Midbrain (tissue), 1 donor: ENCODE results near the gene CCDC63.
"Not testable (repeated sequence)": the region's sequence is repeated elsewhere in the genome, so short reads cannot be mapped to it uniquely, and the experiment has no call there.

ENCODE experiments used
- DNase-seq: peaks from one replicate; lab custom pipeline; 2025; lab: John Stamatoyannopoulos, UW

CCDC63 gene

DNA sequence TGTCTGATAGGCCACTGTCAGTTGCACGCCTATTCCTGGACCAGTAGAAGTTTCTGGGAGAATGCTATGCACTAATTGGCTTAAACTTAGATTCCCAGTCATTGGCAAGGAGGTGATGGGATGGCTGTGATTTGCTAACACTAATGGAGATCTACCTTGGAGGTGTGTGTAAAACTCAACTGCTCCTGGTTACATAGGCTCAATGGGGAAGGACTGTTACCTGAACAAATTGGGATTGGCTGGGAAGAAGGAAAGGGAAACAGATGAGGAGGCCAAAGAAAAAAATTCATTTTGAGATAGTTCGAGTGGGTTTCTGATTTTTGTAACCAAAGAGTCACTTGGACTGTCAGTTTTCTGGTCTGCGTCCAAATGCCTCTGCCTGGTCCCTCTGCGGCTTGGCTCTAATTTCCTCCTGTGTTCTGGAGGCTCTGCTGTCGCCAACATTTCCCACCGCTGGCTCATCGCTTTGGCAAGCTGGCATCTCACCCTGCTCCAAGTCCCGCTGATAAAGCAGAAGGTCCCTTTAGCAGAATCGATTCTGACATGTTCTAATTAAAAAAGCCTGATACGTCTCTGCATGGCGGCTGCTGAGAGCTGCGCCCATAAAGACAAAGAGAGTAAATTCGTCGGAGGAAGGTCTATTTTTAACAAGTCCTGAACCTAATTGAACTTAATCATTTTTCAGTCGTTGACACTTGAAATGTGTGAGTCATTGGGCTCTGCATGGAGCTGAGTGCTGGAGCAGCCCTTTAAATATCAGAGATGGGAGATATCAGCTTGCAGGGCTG is 2.0 kb upstream of the CCDC63 start:
- no peak for DNase-seq

DNA sequence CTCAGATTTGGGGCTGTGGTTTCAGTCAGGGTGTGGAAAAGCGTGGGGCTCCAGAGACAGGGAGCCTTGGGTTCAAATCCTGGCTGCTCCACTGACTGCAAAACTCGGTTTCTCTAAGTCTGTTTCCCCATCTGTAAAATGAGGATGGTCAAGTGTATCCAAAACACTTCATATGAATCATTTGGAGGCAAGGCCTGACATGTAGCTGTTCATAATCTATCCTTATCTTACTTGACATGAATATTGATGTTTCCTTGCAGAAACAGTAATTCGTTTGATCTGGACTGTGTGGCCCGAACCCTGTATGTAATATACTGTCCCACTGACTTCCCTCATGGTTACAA is 1.5 kb upstream of the CCDC63 start:
- no peak for DNase-seq

DNA sequence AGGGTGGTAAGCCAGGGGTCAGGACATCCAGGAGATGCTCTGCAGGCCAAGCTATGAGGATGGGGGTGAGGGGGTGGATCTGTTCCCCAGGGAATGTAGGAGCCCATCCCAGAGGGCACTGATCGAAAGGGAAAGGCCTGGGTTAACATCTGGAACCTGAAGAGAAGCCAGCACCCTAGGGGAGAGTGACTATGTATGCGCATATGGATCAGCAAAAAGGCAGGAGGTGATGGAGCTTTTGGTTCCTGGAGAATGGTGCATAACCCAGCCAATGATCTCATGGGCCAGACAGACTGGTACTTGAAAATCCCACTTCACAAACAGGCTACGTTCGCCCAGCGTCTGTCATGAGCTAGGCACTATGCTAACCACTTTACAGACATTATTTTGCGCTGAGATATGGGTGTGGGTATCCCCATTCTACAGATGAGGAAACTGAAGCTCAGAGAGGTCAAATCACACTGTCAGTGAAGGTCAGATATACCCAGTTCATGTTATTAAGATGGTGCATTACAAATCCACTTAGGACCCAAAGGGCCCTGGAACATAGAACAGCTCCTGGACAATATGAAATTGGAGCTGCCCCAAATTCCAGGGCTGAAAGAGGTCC is 1.6 kb downstream of the CCDC63 start:
- no peak for DNase-seq

DNA sequence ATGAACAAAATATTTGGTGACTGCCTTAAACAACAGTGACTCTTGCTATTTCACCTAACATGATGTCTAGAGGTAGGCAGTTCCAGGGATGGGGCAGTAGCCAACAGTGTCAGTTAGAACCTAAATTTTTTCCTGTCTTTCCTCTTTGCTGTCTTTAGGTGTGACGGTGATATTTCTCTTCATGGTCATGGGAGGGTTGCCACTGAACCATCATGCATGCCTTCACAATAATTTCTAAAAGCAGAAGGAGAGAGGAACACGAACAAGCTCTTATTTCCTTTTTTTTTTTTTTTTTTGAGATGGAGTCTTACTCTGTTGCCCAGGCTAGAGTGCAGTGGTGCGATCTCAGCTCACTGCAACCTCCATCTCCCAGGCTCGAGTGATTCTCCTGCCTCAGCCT is 2.4 kb downstream of the CCDC63 start:
- no peak for DNase-seq

DNA sequence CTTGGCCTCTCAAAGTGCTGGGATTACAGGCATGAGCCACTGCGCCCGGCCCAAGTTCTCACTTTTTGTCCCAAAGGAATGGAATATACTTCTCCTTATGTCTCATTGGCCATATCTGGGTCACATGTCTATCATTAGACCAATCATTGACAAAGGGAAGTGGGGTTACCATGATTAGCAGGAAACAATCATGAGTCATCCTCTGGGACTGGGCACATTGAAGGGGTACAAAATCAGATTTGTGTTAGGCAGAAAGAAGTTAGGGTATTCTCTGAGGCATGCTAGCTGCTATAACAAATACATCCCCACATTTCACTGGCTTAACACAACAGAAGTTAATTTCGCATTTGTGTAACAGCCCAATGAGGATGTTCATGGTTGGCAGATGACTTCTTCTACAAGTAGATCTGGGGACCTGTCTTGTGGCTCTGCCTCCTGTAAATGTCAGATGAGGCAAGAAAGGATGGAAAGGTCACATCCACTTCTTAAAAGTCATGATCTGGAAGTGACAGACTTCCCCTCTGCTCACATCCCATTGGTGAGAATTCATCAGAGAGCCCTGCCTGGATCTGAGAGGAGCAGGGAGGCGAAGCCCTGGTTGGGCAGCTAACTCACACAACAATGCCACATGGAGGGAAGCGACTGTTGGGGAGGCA is 3.1 kb downstream of the CCDC63 start:
- DNase-seq, result no peak

DNA sequence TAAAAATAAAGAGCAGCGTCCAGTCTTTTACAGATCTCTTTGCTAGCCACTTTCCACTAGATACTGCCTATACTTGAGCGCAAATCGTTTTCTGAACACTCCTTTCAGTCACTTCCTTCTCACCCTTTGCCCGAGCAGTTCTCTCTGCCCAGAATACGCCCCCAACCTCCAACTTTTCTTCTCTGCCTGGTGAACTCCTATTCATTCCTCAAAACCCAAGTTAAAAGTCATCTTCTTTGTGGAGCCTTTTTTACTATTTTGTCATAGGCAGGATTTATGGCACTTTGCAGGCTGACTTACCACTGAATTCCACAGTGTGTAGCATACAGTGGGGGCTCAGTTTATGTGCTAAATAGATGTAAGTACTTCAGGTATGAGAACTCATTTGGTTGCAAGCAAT is 4.0 kb downstream of the CCDC63 start:
- no peak for DNase-seq

DNA sequence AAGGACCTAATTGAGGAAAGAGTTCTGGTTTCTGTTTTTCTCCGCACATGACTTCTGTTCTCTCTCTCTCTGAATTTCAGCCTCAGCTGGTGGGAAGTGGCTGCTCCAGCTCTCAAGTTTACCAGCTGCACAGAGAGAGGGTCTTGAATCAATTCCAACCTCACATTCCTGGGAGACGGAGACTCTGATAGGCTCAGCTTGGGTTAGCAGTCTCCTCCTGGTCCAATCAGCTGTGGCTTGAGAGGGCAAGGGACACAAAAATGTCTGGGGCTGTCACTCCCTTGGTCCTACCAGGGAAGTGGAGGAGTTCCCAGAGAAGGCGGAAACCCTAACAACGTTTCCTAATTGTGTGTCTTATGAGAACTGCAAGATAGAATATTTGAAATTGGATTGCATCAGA is 7.0 kb downstream of the CCDC63 start:
- DNase-seq, result no peak

DNA sequence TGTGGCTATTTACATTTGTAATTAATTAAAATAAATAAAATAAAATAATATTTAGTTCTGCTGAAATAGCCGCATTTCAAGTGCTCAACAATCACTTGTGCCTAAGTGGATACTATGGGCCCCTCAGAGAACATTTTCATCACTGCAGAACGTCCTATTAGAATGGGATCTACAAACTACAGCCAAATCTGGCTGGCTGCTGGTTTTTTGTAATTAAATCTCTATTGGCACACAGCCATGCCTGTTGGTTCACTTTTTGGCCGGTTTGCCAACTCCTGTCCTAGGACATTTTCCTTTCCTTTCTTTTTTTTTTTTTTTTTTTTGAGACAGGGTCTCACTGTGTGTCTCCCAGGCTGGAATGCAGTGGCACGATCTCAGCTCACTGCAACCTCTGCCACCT is 9.8 kb downstream of the CCDC63 start:
- DNase-seq, result no peak

DNA sequence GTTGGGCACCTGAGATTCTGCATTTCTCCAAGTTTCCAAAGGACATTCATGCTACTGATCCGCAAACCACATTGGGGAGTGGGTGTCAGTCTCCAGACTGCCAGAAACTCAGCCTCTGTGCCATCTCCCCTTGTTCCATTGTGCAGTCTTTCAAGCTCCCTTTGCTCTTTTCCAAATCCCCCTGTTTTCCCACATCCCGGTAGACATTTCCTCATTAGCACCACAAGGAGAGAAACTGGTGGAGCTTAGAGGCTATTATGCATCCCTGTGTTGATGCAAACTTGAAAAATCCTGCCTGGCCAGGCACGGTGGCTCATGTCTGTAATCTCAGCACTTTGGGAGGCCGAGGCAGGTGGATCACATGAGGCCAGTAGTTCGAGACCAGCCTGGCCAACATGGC is 10.7 kb downstream of the CCDC63 start:
- DNase-seq, result no peak

DNA sequence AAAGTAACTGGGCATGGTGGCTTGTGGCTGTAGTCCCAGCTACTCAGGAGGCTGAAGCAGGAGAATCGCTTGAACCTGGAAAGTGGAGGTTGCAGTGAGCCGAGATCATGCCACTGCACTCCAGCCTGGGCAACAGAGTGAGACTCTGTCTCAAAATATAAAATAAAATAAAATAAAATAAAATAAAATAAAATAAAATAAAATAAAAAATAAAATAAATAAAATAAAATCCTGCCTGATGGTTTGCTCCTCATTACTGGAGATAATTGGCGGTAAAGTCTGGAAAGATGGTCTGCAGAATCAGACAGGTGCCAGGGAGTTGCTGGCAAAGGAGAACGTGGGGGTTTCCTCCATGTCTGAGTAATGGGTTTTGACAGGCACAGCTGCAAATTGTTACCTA is 11.2 kb downstream of the CCDC63 start:
- DNase-seq, result not testable (repeated sequence)

DNA sequence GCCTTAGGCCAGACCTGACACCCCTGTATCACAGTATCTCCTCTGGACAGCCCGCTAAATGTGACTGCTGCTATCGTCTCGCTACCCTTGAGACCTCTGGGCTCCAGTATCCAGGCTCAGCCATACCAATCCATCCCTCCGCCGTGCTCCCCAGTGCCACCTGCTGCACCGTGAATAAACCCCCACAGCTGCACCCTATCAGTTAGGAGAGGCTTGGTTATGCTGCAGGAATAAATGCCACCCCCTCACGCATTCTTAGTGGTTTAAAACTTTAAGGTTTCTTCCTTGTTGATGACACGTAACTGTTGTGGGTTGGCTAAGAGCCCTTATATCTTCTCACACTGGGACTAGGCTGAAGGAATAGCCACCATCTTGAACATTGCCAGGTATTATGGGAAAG is 12.1 kb downstream of the CCDC63 start:
- DNase-seq, result no peak

DNA sequence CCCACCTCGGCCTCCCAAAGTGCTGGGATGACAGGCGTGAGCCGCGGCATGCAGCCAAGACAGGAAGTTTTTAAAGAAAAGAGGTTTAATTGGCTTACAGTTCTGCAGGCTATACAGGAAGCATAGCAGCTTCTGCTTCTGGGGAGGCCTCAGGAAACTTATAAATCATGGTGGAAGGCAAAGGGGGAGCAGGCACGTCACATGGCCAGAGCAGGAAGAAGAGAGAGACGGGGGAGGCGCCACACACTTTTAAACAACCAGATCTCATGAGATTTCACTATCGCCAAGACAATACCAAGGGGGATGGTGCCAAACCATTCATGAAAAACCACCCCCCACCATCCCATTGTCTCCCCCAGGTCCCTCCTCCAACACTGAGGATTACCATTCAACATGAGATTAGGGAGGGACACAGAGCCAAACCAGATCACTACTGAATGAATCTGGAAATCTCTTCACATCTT is 14.1 kb downstream of the CCDC63 start:
- no peak for DNase-seq

DNA sequence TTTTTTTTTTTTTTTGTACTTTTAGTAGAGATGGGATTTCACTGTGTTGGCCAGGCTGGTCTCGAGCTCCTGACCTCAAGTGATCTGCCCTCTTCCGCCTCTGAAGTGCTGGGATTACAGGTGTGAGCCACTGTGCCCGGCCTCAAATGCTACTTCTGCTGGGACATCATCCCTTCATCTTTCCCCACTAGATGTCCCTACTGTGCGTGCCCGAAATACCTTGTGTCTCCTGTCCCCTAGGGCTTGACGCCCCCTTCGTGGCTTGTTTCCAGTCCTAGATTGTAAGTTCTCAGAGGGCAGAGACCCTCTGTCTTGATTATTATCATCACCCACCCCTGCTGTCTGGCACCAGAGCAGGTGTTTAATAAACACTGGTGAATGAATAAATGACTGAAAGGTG is 14.9 kb downstream of the CCDC63 start:
- DNase-seq, result no peak

DNA sequence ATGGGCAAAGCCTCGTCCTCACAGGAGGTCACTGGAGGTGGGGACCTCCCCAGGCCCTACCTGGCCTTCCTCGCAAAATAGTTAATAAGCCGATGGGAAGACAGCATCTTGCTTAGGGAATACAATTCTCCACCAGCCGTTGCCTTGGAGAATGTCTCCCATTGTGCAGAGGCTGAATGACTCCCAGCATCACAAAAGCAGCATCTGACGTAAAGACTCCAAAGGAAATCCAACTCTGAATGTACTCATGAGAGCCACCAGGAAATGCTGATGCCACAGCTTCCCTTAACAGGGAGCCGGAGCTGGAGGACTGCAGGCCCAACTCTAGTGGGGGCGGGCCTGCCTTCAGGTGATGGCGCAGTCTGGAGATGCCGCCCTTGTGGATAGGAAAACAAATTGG is 15.5 kb downstream of the CCDC63 start:
- no peak for DNase-seq

DNA sequence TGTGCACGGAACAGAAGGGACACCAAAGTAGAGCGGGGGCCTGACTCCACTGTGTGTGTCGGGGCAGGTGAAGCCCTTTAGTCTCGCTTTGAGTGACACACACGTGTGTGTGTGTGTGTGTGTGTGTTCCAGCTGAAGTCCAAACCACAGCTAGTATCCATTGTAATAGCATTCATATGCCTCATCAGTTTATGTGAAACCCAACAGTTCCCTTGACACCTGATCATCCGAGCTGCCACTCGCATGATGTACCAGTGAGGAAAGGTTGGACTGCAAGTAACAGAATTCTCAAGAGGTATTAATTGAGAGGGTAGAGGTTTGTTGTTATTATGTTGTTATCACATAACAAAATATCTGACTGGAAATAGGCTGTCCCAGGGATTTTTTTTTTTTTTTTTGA is 16.4 kb downstream of the CCDC63 start:
- DNase-seq, result no peak

DNA sequence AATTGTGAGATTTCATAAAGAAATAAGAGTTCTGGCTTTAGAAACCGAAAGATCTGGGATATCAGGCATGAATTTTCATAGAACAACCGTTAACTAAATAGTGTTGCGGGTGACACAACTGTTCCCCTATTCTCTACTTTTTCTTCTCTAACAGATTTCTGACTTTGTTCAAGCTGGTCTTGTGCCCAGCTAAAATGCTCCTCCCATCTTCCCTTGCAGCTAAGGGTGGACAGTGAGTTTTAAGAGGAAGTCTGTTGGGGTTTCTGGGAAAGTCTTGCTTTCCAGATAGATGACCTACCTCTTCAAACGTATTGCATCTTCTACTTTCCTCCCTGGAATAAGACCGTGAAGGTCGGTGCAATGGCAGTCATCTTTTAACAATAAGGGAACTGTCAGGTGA is 18.7 kb downstream of the CCDC63 start:
- no peak for DNase-seq

DNA sequence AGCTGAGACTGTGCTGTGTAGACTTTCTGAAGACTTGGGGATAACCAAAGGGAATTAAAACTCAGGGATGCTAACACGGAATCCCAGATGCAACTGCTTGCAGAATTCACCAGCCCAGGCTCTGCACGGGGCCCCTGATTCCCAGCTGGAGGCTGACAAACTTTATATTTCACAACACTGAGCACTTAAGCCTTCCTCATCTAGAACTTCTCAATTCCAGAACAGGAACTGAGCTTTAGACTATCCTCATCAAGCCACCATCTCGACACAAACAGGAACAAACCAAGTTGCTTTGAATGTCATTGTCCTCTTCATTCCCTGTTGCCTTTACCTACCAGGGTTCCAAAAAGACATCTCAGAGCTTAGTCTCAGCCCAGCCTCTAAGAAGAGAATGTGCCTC is 22.2 kb downstream of the CCDC63 start:
- DNase-seq, result peak; percentile 9

DNA sequence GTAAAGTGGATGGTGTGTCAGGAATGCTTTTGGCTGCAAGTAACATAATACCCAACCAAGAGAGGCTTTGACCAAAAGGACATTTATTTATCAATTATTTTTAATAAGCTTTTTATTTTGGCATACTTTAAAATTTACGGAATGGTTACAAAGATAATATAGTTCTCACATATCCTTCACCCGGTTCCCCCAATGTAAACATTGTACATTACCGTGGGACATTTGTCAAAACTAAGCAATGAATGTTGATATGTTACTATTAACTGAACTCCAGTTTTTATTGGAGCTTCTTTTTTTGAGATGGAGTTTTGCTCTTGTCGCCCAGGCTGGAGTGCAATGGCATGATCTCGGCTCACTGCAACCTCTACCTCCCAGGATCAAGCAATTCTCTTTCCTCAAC is 23.0 kb downstream of the CCDC63 start:
- DNase-seq, result no peak

DNA sequence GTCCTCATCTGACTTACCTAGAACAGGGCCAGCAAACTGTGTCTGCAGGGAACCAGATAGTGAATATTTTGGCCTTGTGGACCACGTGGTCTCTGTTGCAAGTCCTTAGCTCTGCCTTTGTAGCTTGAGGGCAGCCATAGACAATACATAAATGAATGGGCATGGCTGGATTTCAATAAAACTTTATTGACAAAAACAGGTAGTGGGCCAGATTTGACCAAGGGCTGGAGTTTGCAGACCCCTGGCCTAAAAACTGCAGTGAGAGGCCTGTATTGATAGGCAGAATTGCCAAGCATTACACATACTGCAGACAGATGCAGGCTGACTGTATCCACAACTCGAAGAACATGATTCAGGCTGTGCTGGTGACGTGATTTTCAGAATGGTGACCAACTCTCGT is 25.3 kb downstream of the CCDC63 start:
- DNase-seq, result no peak

DNA sequence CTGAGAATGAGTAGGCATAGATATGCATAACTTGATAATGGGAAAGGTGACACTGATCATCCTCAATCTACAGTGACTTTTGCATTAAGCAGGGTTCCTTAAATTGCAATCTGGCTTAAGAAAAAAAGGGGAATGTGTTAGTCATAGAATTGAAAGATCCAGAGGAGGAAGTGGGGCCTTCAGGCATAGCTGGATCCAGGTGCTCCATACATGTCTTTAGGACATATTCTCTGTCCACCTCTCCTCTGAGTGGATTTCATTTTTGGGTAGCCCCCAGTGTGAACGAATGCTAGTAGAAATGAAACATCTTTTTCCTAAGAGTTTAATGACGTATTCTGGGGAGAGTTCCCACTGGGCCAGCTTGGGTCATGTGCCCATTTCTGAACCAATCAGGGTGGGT is 27.6 kb downstream of the CCDC63 start:
- no peak for DNase-seq

DNA sequence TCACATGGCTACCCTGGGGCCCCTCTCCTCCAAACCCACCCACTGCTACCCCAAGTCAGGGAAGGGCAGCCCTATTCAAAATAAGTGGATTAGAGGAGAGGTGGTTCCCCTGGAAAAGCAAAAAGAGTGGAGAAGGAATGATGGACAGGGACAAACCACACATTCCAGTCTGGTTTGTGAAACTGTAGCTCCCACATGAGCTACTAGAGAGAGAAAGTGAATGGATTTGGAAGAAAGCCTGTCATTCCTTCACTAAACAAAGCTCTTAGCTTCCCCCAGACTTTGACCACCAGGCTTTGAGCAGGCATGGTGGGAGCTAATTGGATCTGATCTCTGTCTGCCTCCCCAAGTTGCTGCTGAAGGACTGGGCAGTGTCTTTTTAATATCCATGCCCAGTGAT is 28.0 kb downstream of the CCDC63 start:
- DNase-seq, result no peak

DNA sequence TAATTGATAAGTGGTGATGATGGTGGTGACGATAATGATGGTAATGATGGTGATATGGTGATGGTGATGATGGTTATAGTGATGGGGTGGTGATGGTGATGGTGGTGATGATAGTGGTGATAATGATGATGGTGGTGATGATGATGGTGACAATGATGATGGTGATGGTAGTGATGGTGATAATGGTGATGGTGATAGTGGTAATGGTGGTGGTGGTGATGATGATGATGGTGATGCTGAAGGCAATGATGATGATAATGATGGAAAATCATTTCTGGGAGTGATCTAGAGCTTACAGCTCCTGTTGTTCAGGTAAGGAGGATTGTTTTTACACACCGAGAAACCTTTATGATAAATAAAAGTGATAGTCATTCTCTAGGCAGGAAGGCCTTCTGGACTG is 33.9 kb downstream of the CCDC63 start:
- DNase-seq, result no peak

DNA sequence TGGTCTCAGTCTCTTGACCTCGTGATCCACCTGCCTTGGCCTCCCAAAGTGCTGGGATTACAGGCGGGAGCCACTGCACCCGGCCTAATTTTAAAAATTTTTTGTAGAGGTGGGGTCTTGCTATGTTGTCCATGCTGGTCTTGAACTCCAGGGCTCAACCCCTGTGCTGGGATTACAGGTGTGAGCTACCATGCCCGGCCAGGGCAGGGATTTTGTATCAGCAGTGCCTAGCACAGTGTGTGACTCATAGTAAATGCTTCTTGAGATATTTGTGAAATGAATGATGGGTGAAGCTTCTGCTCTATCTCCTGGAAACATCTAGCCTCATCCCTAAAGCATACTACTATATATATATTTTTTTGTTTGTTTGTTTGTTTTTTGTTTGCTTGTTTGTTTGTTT is 36.5 kb downstream of the CCDC63 start:
- DNase-seq, result no peak
